Thyroid gland (tissue), 4 donors: Measurements from ENCODE around the gene DCUN1D2.

Experiments used
- POLR2A ChIP-seq, 2 donors: fragments of 450-650 bp; IDR thresholded peaks; one replicate each; pipeline ENCODE4 v1.6.1; 2017; ENCODE audit warnings: antibody characterized with exemption in 2 of 2, mild to moderate bottlenecking in 2 of 2, moderate library complexity in 1 of 2
- TF ChIP-seq, protein P1 (sequence below), 6 experiments: fragments of 200-600 bp in 3 of 6; fragments of 450-650 bp in 3 of 6; sonication (generic) in 3 of 6; IDR thresholded peaks; one replicate each; pipeline ENCODE4 v1.5.1; 2016 to 2019; ENCODE audit warnings: antibody characterized with exemption in 6 of 6, mild to moderate bottlenecking in 2 of 6, inconsistent platforms in 1 of 6, moderate library complexity in 1 of 6

DNA sequence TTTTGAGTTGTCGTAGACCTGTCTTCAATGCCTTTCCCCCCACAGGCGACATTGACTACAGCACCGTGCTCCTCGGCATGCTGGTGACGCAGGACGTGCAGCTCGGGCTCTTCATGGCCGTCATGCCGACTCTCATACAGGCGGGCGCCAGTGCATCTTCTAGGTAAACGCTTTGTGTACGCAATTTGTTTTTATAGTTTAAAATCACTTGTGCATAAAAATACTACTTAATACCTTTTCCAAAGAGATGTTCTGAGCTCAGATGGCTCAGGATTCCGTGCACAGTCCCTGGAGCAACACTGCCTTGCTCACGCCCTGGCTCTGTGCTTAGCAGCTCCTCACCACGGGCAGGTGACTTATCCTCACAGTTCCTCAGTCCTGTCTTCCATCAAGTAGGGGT lies 30.1 kb upstream of the DCUN1D2 start:
- TF ChIP-seq, protein P1, sequence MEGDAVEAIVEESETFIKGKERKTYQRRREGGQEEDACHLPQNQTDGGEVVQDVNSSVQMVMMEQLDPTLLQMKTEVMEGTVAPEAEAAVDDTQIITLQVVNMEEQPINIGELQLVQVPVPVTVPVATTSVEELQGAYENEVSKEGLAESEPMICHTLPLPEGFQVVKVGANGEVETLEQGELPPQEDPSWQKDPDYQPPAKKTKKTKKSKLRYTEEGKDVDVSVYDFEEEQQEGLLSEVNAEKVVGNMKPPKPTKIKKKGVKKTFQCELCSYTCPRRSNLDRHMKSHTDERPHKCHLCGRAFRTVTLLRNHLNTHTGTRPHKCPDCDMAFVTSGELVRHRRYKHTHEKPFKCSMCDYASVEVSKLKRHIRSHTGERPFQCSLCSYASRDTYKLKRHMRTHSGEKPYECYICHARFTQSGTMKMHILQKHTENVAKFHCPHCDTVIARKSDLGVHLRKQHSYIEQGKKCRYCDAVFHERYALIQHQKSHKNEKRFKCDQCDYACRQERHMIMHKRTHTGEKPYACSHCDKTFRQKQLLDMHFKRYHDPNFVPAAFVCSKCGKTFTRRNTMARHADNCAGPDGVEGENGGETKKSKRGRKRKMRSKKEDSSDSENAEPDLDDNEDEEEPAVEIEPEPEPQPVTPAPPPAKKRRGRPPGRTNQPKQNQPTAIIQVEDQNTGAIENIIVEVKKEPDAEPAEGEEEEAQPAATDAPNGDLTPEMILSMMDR (IDR thresholded peaks at IDR 0.05): no peak
- no peak for TF ChIP-seq POLR2A (IDR thresholded peaks at IDR 0.05)
